Frontal cortex (tissue), 4 donors: ENCODE measurements around the gene IL17RD. TPM values are rescaled to one million over a fixed set of nuclear protein-coding genes. Genes with fewer than 3 reads are reported as not detected.

ENCODE experiments used
- DNase-seq, 2 donors: peaks; one replicate each; pipeline ENCODE4 v3.0.0; 2012; ENCODE audit warnings: low spot score in 2 of 2
- FAIRE-seq: peaks from 2 replicates; lab custom pipeline; 2012; peaks lifted over from hg19 to GRCh38; lab: Jason Lieb, UNC
- total RNA-seq: library from RNA; depleted of rRNA; stranded (reverse); fragments of >200 nt; gene quantifications from one replicate; pipeline ENCODE4 v1.2.3, GENCODE V29; 2014
- donor health status: control.
- donor health status: control.
- donor health status: control.

Gene IL17RD
- total RNA-seq, 1 donor from 2014 or later = 31.0 TPM

DNA sequence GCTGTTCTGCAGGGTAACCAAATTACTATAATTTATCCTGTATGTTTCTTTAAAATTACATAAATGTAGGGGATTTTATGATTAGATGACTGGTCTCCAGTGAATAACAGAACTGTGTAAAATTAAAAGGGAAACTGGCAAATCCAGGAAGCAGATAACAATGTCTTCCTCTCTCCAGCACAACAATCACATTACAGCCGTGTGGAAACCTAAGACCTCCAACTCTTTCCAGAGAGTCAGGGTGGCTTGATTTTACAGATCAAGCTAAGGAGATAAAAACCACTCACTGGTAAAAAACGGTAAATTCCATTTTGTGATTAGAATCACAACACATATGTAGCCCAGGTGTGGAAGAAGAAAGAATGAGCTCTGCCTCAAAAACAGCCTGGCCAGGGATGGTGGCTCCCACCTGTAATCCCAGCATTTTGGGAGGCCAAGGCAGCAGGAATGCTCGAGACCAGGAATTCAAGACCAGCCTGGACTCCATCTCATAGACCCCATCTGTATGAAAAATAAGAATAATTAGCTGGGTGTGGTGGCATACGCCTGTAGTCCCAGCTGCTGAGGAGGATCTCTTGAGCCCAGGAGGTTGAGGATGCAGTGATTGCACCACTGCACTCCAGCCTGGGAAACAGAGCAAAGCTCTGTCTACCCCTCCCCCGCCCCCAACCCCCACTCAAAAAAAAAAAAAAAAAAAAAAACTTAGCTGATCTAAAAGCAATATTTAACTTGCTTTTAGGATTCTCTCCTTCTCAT is 29.0 kb downstream of the IL17RD start:
- no peak for FAIRE-seq
- no peak for DNase-seq

DNA sequence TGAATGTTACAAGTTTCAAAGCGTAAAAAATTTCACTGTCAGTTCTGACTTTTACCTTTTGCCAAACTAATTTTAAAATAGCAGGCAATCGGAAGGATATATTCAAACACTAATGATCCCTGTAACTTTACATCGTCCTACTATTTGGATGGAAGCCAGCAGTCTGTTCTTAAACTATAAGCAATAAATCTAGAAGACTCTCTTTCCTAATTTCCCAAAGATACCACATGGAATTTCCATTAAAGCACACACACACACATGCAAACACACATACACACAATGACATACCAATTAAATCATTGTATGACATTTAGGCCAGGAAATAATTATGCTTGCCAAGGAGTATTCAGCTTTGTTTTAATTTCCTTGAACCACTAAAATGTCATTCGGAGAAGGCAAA is 32.0 kb downstream of the IL17RD start:
- no peak for FAIRE-seq
- no peak for DNase-seq

DNA sequence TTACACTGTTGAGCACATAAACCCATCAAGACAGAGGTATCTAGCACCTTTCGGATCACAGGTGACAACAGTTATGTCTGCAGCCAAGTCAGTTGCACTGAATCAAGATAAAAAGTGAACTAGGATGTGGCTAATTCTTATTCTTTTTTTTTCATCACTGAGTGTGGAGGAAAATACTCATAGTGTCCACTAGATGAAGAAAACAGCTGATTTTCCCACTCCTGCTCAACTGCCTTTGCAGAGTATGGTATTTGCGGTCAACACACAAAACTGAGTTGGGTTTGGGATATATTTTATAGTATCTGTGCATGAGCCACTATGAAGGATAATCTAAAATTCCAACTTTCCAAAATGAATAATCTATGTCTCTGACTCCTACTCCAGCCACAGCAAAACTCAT is 32.5 kb downstream of the IL17RD start:
- no peak for FAIRE-seq
- no peak for DNase-seq

DNA sequence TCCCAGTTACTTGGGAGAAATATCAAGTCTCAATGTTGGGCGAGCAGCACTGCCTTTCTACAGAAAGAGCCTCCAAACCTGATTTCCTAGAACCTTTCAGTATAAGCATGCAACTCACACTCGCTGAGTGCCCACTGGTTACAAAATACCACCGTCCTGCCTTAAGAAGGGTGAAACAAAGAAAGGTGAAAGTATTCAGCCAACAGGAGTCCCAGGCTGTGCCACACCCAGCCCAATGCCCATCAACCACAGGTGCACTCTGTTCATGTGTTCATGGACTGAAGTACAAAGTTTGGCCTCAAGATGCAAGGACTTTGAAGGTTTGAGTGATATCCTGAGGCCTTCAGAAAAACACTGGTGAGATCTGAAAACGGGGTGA is 34.0 kb downstream of the IL17RD start:
- no peak for DNase-seq
- FAIRE-seq = no peak

DNA sequence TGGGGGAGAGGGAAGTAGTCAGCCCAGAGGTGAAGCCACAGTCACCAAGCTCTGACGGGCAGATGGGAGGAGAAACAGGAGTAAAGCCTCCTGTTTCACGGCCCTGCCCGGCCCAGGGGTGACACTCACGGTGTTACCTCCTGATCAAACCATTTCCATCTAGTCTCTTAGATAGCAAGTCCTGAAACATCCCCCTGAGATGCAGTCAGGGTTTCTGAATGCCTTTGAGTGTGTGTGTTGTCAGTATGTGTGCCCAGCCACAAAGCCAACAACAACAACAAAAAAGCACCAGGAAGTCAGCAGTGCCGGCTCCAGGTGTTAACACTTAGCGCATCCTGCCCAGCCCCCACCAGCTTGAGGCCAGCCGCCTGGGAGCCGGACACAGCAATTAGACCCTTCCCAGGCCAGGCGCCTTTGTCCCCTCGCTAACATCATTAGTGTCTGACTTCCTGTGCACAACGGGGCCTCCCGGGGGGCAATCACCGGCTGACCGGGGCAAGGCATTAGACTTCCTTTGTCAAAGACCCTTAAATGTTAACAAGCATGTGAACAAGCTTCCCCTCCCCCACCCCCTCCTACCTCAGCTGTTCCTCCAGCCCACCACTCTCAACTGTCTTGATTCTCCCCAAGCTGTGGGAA is 34.5 kb downstream of the IL17RD start:
- FAIRE-seq = no peak
- DNase-seq = no peak

DNA sequence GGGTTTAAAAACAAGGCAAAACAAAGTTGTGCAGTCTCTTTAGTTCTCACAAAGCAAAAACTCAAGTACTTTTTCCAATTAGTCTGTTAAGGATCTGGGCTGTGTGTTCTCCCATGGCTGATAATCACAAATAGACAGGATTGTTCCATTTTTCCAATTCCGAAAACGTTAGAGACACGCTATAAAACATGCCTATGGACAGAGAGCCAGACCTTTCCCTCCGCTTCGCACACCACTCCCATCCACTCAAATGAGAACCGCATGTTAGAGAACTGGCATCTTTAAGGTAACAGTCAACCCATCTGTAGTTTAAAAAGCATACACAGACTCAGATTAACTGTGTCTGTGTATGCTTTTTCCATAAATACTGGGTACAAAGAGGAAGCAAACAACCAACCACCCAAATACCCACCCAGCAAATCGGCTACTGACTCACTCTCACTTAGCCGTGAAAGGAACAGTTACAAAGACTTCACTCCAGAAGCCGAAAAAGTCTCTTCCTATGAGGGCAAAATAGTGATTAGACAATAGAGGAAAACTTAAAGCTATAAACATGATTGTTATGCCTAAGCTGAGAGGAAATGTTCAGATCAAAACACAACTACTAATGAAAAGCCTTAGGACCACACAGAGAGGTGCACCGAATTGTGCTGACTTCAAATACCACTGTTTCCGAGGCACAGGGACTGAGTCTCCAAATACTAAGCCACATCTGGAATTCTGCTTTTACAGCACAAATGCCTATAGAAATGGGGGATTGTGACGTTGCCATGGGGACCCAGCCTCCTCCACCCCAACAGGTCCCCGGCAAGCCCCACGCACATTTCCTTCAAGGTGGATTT is 36.1 kb downstream of the IL17RD start:
- FAIRE-seq (no peak), DNase-seq (no peak)

DNA sequence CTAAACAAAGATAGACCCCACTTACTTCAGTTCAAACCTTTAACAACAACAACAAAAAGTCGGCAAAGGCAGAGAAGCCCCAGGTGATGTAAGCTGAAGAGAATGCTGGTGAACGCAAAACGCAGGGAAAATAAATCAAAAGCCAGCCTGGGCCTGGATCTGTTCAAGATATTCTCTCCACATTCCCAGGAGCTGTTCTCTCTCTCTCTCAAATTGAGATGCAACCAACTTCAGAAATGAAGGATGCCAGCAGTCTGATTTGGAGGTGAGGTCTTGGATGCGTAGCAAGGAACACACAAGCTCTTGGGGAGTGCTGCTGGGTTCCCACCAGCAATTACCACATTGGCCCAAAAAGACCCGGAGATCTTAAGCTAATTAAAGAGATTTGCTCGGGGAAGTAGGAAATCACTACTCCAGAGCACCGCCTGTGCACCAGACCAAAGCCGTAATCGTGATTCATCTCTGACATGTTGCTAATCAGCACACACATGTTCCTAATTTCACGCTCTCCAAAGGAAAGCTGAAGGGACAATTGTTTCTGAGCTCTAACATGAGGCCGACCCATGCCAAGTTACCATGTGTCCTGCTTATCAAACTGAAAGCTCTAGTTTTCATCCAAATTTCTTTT is 37.1 kb downstream of the IL17RD start:
- FAIRE-seq = no peak
- DNase-seq = no peak

DNA sequence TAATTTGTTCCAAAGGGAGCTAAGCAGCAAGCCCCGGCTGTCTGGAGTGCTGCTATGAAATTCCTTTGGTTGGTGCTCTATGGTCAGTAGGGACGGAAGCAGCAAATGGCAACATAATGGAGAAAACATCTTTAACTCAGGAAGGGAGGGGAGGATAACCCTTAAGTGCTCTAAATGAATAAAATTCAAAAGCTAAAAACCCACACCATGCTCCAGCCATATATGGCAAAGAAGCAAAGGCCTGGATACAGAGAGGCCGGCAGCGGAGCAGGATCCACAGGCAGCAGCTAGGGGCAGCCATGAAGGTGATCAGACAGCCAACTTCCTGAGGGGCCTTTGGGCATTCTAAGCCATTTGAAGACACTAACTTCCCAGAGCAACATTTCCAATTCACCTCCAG is 38.9 kb downstream of the IL17RD start:
- DNase-seq (no peak), FAIRE-seq (no peak)

DNA sequence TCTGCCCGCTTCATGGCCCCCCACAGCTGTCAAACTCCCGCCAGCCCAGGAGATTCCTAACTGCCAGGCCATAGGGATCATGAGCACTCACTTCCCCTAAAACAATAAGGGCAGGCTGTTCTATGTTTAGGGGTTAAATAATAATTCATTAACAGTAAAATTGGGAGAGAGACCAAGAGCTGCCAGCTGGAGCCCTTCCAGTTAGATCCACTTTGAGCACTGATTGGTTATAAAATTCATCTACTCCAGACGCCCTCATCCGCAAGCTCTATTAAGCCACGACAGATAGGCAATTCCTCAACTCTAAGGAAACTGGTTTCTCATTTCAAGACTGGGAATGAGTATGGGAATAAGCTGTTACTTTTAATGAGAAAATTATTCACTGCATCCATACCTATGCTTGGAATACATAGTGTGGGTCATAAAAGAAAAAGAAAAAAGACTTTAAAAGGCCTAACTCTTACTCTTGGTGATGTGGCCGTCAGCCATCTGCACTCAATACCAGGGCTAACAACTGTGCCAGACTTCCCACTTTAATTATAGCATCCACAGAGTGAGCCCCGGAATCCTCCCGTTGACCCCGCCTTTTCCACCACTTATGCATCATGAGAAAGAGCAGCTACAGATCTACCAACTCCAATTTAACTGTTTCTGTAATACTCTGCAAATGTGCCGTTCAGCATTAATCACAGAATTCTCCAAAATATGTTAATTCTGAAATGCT is 44.5 kb downstream of the IL17RD start:
- FAIRE-seq (no peak), DNase-seq (no peak)

DNA sequence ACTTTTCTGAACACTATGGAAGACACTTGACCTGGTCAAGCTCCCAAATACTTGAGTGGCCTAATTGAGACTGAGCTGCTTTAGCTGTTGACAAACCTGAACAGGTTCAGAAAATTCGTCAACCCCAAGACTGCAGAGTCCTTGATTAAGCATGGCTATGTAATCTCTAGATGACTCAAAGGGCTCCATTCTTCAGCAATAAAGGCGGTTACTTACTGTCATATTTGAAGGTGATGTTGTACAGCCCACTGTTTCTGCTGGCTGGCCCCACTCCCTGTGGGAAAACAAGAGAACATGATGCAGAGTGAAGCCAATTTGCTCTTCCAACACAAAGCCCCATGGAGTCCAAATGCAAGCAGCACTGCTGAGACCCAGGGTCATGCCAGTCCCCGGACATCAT is 45.1 kb downstream of the IL17RD start:
- DNase-seq (no peak), FAIRE-seq (no peak)

DNA sequence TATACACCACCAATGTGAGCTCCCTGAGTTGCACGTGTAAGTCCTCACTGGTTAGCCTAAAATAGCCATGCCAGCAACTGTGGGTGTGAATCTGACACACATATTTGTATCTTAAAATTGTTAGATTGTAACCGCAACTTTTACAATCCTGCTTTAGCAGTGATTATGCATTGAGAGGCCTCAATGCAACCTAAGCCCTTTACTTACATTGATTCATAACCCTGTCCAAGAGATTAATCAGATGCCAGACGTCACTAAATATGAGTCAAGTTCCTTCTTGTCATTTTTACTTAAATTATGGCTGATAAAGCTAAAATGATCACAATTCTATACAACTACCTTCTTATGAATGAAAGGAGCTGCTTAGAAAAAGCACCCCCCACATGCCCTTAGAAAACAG is 46.9 kb downstream of the IL17RD start:
- DNase-seq (no peak), FAIRE-seq (no peak)

DNA sequence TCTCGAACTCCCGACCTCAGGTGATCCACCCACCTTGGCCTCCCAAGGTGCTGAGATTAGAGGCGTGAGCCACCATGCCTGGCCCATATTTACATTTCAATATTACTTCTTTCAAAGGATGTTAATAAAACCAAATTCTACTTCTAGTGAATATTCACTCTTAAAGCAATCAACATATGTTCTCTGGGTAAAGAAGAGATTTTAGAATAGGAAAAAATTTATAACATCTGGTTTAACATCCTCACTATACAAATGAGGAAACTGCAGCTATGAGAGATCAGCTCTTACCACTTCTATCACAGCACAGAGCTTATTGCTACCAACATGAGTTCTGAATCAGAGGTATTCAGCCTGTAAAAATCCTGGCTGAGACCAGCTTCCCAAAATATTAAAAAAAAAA is 48.7 kb downstream of the IL17RD start:
- FAIRE-seq (no peak), DNase-seq (no peak)

DNA sequence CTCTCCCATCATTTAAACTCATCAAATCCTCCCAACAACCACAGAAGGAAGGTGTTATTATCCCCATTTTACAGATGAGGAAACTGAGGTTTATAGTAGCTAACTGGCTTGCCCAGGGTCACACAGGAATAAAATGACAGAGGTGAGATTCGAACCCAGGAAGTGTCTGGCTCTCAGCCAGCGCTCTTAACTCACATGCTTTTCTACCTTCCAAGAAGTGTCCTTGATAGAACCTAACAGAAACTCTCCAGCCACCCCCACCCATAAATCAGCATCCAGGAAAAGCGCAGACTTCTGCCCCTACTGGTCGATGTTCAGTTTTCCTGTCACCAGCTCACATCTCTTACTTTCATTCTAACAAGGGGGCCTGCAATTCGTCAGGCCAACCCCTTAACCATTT is 52.9 kb downstream of the IL17RD start:
- FAIRE-seq (no peak), DNase-seq (no peak)

DNA sequence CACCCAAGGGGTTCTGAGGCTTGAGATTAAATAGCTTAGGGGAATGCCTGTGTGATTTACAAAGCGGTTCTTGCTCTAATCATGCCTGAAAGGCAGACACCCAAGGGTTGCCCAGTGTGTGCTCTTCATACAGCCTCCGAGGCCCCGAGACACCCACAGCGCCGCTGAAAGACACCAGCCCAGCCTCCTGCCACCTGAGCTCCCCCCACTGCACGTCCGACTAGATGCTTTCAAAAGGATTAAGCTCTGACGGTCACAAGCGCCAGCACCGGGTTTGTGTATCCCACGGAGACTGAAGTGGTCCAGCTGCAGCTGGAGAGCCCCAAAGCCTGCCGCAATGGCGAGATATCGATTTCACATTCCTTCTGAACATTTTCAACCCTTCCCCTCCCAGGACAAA is 54.4 kb downstream of the IL17RD start:
- DNase-seq (no peak), FAIRE-seq (no peak)

DNA sequence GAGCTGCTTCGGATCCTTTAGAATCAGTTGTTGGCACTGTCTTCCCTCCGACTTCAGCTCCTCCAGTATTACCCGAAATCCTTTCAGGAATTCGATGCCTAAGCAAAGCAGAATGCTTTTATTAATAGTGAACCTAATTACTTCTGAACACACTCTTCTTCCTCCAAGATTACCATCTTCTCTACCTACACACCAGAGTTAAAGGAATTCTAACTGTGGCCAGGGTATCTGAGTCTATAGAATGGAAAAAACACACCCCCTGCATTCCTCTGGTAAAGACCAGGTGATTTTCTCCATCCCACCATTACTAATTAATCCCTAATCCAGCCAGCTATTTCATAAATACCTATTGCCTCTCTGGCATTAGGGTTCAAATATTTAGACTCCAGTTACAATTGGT is 54.9 kb downstream of the IL17RD start:
- no peak for FAIRE-seq
- DNase-seq = no peak

DNA sequence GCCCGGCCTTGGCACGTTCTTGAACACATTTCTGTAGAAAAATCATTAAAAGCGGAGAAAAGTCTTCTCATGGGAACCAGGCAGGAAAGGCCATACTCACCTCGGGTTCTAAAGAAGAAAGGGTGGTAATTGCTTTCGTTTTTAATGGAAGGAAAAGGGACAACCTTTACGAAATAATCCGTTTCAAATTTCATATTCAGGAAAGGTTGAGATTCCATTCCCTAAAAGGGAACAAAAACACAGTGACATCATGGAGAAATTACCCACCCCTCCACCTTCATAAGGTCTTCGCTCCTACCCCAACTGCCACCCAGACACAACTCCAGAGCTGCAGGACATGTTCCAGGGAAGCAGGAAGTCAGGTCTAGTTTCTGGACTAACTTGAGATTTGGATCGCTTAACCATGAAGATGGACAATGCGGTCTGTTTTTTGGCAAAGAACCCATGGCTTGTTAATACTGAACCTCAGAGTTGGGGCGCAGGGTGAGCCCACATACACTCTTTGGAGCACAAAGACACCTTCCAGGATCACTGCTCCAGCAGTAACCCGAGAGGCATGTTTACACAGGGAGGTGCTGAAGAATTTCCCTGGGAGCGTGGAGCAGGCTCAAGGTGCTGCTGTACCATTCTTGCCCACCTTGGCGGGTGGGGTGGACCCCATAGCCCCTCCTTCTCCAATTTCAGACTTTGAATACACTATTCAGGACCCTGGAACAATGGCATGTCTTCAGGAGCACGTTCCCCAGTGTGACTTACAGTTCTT is 55.5 kb downstream of the IL17RD start:
- DNase-seq = no peak
- FAIRE-seq = no peak

DNA sequence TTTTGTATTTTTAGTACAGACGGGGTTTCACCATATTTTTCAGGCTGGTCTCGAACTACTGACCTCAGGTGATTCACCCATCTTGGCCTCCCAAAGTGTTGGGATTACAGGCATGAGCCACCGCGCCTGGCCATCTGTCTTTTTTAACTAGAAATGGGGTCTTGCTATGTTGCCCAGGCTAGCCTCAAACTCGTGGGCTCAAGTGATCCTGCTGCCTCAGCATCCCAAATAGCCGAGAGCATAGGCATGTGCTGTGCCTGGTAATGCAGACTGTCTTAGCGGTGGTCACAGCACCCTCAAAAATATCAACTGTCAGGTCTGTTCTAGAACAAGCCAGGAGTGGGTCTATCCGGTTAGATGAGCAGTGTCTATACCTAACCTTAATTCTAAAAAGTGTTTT is 56.5 kb downstream of the IL17RD start:
- DNase-seq (no peak), FAIRE-seq (no peak)

DNA sequence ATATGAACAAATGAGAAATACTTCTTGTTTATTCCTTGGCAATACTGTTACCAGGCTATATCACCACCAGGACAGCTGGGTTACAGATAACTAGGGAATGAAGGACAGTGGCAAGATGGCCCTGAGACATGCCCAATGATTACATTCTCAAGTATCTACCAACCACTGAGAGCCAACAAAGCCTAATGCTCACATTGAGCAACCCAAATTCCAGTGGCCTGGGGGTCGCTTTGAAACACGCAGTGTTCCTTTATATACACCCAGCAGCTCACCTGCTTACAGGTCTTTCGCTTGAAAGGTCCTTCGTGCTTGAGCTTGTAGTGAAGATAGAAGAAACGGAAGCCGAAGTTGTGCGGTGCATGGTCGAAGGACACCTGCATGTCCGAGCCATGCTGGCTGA is 59.6 kb downstream of the IL17RD start:
- FAIRE-seq = no peak
- no peak for DNase-seq

DNA sequence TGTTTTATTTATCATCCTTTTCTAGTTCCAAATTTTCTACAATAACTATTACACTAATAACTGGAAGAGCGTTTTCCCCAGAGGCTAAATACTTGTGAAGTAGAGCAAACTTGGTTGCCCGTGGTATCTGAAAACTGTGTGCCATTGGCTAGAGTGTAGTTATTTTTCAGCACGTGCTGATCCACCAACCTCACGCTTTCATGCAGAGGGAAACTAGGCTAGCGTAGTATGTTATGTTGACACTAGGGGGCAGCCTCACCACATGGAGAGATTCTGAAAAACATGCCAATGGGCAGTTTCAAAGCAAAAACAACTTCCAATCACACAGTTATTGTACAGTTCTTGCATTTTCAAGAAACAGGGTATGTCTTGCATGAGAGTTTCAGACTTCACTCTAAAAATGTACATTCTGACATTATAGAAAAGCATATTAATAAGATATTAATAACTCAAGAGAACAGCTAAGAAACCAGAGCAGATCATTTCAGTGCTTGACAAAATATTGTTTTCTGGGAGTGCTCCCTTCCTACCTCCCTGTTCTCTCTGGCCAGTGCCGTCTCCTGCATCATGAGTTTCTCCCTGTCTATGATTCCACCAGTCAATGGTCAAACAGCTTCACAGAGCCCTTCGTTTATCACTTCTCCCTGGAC is 65.0 kb downstream of the IL17RD start:
- peak; percentile 69 for FAIRE-seq

More for the DNA sequence above, 65.0 kb downstream of the IL17RD start:
- DNase-seq = peak; percentile 64 to 78
